NOMO-1 treated with dmso at 0.1 percent for 144 hours (cell line): ENCODE data around the gene RASAL1.
"Not testable (repeated sequence)": the region's sequence is repeated elsewhere in the genome, so short reads cannot be mapped to it uniquely, and the experiment has no call there.

Experiments
- DNase-seq: peaks from one replicate; lab custom pipeline; 2025; ENCODE audit not compliant: unreplicated experiment; lab: John Stamatoyannopoulos, UW

The RASAL1 gene

GRCh38 chr12:113119980-113120669 lies 15.4 kb downstream of the RASAL1 start:
- no peak for DNase-seq

GRCh38 chr12:113118142-113118541 lies 17.4 kb downstream of the RASAL1 start:
- DNase-seq = no peak

- DNase-seq = not testable (repeated sequence)
Measured at GRCh38 chr12:113117684-113118083, 17.9 kb downstream of the RASAL1 start.

- no peak for DNase-seq
Measured at GRCh38 chr12:113116875-113117274, 18.7 kb downstream of the RASAL1 start.

- no peak for DNase-seq
Measured at GRCh38 chr12:113115455-113116126, 20.0 kb downstream of the RASAL1 start.

- no peak for DNase-seq
Measured at GRCh38 chr12:113114447-113115178, 20.9 kb downstream of the RASAL1 start.

- no peak for DNase-seq
Measured at GRCh38 chr12:113113397-113113796, 22.2 kb downstream of the RASAL1 start.

GRCh38 chr12:113112043-113112899 lies 23.3 kb downstream of the RASAL1 start:
- DNase-seq = no peak

GRCh38 chr12:113111247-113111646 lies 24.3 kb downstream of the RASAL1 start:
- DNase-seq = no peak

GRCh38 chr12:113109872-113110599 lies 25.5 kb downstream of the RASAL1 start:
- no peak for DNase-seq

- no peak for DNase-seq
Measured at GRCh38 chr12:113109360-113109759, 26.2 kb downstream of the RASAL1 start.

GRCh38 chr12:113108308-113108707 lies 27.3 kb downstream of the RASAL1 start:
- DNase-seq = no peak

GRCh38 chr12:113106361-113106760 lies 29.2 kb downstream of the RASAL1 start:
- DNase-seq = no peak

- DNase-seq = no peak
Measured at GRCh38 chr12:113105606-113106271, 29.8 kb downstream of the RASAL1 start.

GRCh38 chr12:113104953-113105510 lies 30.5 kb downstream of the RASAL1 start:
- no peak for DNase-seq

GRCh38 chr12:113103756-113104450 lies 31.7 kb downstream of the RASAL1 start:
- no peak for DNase-seq

GRCh38 chr12:113102811-113103210 lies 32.8 kb downstream of the RASAL1 start:
- no peak for DNase-seq

- DNase-seq = no peak
Measured at GRCh38 chr12:113101751-113102150, 33.8 kb downstream of the RASAL1 start.

- DNase-seq = no peak
Measured at GRCh38 chr12:113099764-113100163, 35.8 kb downstream of the RASAL1 start.
